GM23248 (cell line): Measurements from ENCODE around the gene PGBD2. TPM values are rescaled to one million over a fixed set of nuclear protein-coding genes. Genes with fewer than 3 reads are reported as not detected.
A peak's percentile ranks its signal among the peaks of the same experiment; 100 is the strongest.

ENCODE experiments used
- DNase-seq: peaks from one replicate; pipeline ENCODE4 v3.0.0-alpha.2; 2015
- H2AFZ ChIP-seq: fragments of 200-600 bp; sonication (generic); 2 replicates; pipeline ENCODE4 v1.6.1; 2016; ENCODE audit warnings: antibody characterized with exemption
- H3F3A ChIP-seq: fragments of 200-600 bp; sonication (generic); 2 replicates; pipeline ENCODE4 v1.6.1; 2016; ENCODE audit warnings: mild to moderate bottlenecking, antibody characterized with exemption, mixed run types; ENCODE audit not compliant: insufficient read depth
- H3K27ac ChIP-seq: fragments of 200-600 bp; sonication (generic); 2 replicates; pipeline ENCODE4 v1.5.1; 2016; ENCODE audit warnings: mild to moderate bottlenecking
- H3K27me3 ChIP-seq: fragments of 200-600 bp; sonication (generic); replicated peaks from 2 replicates; pipeline ENCODE4 v1.6.1; 2016; ENCODE audit warnings: mild to moderate bottlenecking; ENCODE audit not compliant: insufficient read depth
- H3K36me3 ChIP-seq: fragments of 200-600 bp; sonication (generic); 2 replicates; pipeline ENCODE4 v1.6.1; 2016; ENCODE audit warnings: low read depth, mild to moderate bottlenecking
- H3K4me1 ChIP-seq: fragments of 200-600 bp; sonication (generic); 2 replicates; pipeline ENCODE4 v1.6.1; 2016; ENCODE audit warnings: mild to moderate bottlenecking; ENCODE audit not compliant: insufficient read depth
- H3K4me2 ChIP-seq: fragments of 200-600 bp; sonication (generic); one replicate; pipeline ENCODE4 v1.6.1; 2016; ENCODE audit warnings: mild to moderate bottlenecking; ENCODE audit not compliant: unreplicated experiment
- H3K4me3 ChIP-seq: fragments of 200-600 bp; sonication (generic); 2 replicates; pipeline ENCODE4 v1.5.1; 2016; ENCODE audit warnings: mild to moderate bottlenecking
- H3K79me2 ChIP-seq: fragments of 200-600 bp; sonication (generic); 2 replicates; pipeline ENCODE4 v1.6.1; 2016; ENCODE audit warnings: mild to moderate bottlenecking; ENCODE audit not compliant: insufficient read depth
- H3K9ac ChIP-seq: fragments of 200-600 bp; sonication (generic); 2 replicates; pipeline ENCODE4 v1.6.1; 2016; ENCODE audit warnings: mild to moderate bottlenecking
- H3K9me2 ChIP-seq: fragments of 200-600 bp; sonication (generic); 2 replicates; pipeline ENCODE4 v1.6.1; 2016; ENCODE audit warnings: mixed run types, mild to moderate bottlenecking, moderate library complexity; ENCODE audit not compliant: insufficient read depth
- H3K9me3 ChIP-seq: fragments of 200-600 bp; sonication (generic); one replicate; pipeline ENCODE4 v1.6.1; 2017; ENCODE audit warnings: low read depth
- H4K20me1 ChIP-seq: fragments of 200-600 bp; sonication (generic); 2 replicates; pipeline ENCODE4 v1.6.0; 2016; ENCODE audit not compliant: insufficient read depth
- EZH2 ChIP-seq: fragments of 200-600 bp; sonication (generic); IDR thresholded peaks from 2 replicates; pipeline ENCODE4 v1.6.1; 2018; ENCODE audit warnings: antibody characterized with exemption, mild to moderate bottlenecking; ENCODE audit not compliant: insufficient read depth, poor library complexity, severe bottlenecking
- EZH2phosphoT487 ChIP-seq: fragments of 200-600 bp; sonication (generic); IDR thresholded peaks from 2 replicates; pipeline ENCODE4 v1.6.1; 2018; ENCODE audit warnings: antibody characterized with exemption, moderate library complexity, mild to moderate bottlenecking, low read depth; ENCODE audit not compliant: insufficient read depth
- WGBS, 2 experiments: methylation state at CpG; one replicate each; pipeline ENCODE4 v1.1.6; 2015 to 2017; ENCODE audit warnings: low lambda C conversion rate in 2 of 2, low coverage in 1 of 2; ENCODE audit errors: missing lambda C conversion rate in 2 of 2; 5-methylcytosine and 5-hydroxymethylcytosine counted together
- in situ Hi-C: fragments of 300-500 bp; cut with MboI; formaldehyde crosslinking; loops from 2 replicates; pipeline ENCODE4 v1.15.0; 2020
- polyA plus RNA-seq: library from polyadenylated mRNA; unstranded; fragments of >200 nt; fragmentation: Nextera tagmentation; extraction: Ambion mirVana; gene quantifications from 2 replicates; pipeline ENCODE4 v1.2.1, GENCODE V29; 2016
- total RNA-seq: library from RNA; depleted of rRNA; stranded (reverse); fragments of >200 nt; shearing (Covaris generic); gene quantifications from 2 replicates; pipeline ENCODE4 v1.2.3, GENCODE V29; 2014; rRNA removed

Gene PGBD2
- total RNA-seq (3.5 and 6.1 TPM in 2 replicates), polyA plus RNA-seq (5.0 and 5.8 TPM in 2 replicates)

- Histone ChIP-seq H3K36me3 (no peaks in the 10 kb centered on the region), H3K27me3 (no peaks in the 10 kb centered on the region), H3K4me1 (peaks cover 7% of the 10 kb centered on the region; the same call in 1 of the 2 replicates), H3K4me3 (peak within 1 kb of the TSS; percentile 99), H2AFZ (peak within 1 kb of the TSS; percentile 100), H3K9me3 (no peaks in the 10 kb centered on the region), H3F3A (peaks cover 13% of the 10 kb centered on the region), H3K4me2 (peak within 1 kb of the TSS; percentile 99), H4K20me1 (no peaks in the 10 kb centered on the region), H3K27ac (peak within 1 kb of the TSS; percentile 89), H3K9ac (peak within 1 kb of the TSS; percentile 93), H3K9me2 (no peaks in the 10 kb centered on the region), H3K79me2 (peaks cover 44% of the 10 kb centered on the region)
- in situ Hi-C loops, result no loop called here
- 1 to 2% methylated on average over 55 to 71 of the region's 80 CpGs for WGBS, 2 experiments
- TF ChIP-seq EZH2phosphoT487, result no peak
- no peak for TF ChIP-seq EZH2
- peak; percentile 96 for DNase-seq
Observed at GRCh38 chr1:248906009-248906752, at the start of gene PGBD2. Gene PGBD2, plus strand, starts transcription at chr1:248906235. Its CDS starts 7,628 bp downstream, at chr1:248913863.

- WGBS, 2 experiments, result 98% methylated on average over 7 of the region's 7 CpGs
- Histone ChIP-seq H4K20me1 (no peaks in the 10 kb centered on the region), H3K79me2 (peaks cover 11% of the 10 kb centered on the region), H3K4me3 (no peak overlapping the region), H2AFZ (no peak overlapping the region), H3K4me2 (peak overlapping the region; percentile 92), H3K4me1 (peaks cover 13% of the 10 kb centered on the region), H3K9ac (no peak overlapping the region), H3K27me3 (no peaks in the 10 kb centered on the region), H3K9me3 (no peaks in the 10 kb centered on the region), H3F3A (peaks cover 6% of the 10 kb centered on the region), H3K36me3 (no peaks in the 10 kb centered on the region; the same call in 1 of the 2 replicates), H3K9me2 (no peaks in the 10 kb centered on the region), H3K27ac (no peak overlapping the region)
- no peak for DNase-seq
- TF ChIP-seq EZH2phosphoT487 (no peak), EZH2 (no peak)
- in situ Hi-C loops, result no loop called here
Observed at GRCh38 chr1:248857201-248857600, 48.8 kb upstream of the PGBD2 start.

GRCh38 chr1:248857749-248858095 lies 48.3 kb upstream of the PGBD2 start:
- H3K36me3 ChIP-seq, result no peaks in the 10 kb centered on the region; the same call in 1 of the 2 replicates
- H3K4me3 ChIP-seq, result peak overlapping the region; percentile 79
- H3K27me3 ChIP-seq, result no peaks in the 10 kb centered on the region
- no peaks in the 10 kb centered on the region for H3K9me3 ChIP-seq
- peaks cover 11% of the 10 kb centered on the region for H3K79me2 ChIP-seq
- H3K4me2 ChIP-seq, result peak overlapping the region; percentile 92
- H3K27ac ChIP-seq, result no peak overlapping the region
- peaks cover 6% of the 10 kb centered on the region for H3F3A ChIP-seq
- H4K20me1 ChIP-seq, result no peaks in the 10 kb centered on the region
- whole genome bisulfite sequencing, 2 experiments, result 8 to 22% methylated on average over 2 to 4 of the region's 4 CpGs
- H3K9me2 ChIP-seq, result no peaks in the 10 kb centered on the region
- DNase-seq, result no peak
- in situ Hi-C loops, result no loop called here
- peak overlapping the region; percentile 94 for H2AFZ ChIP-seq
- H3K9ac ChIP-seq, result peak overlapping the region; percentile 81
- H3K4me1 ChIP-seq, result peaks cover 11% of the 10 kb centered on the region
- TF ChIP-seq EZH2phosphoT487 (no peak), EZH2 (no peak)

- Histone ChIP-seq H4K20me1 (no peaks in the 10 kb centered on the region), H3F3A (peaks cover 4% of the 10 kb centered on the region), H3K9ac (peak overlapping the region; percentile 81), H3K36me3 (no peaks in the 10 kb centered on the region; the same call in 1 of the 2 replicates), H3K4me1 (peaks cover 10% of the 10 kb centered on the region), H3K4me2 (peak overlapping the region; percentile 92), H3K27ac (peak overlapping the region; percentile 35), H3K9me3 (no peaks in the 10 kb centered on the region), H2AFZ (peak overlapping the region; percentile 94), H3K79me2 (peaks cover 11% of the 10 kb centered on the region), H3K9me2 (no peaks in the 10 kb centered on the region), H3K27me3 (no peaks in the 10 kb centered on the region), H3K4me3 (peak overlapping the region; percentile 79)
- TF ChIP-seq EZH2phosphoT487, result no peak
- no peak for TF ChIP-seq EZH2
- in situ Hi-C loops, result no loop called here
- peak; percentile 90 for DNase-seq
- 1 to 2% methylated on average over 32 to 35 of the region's 45 CpGs for WGBS, 2 experiments
Observed at GRCh38 chr1:248858096-248858890, 47.7 kb upstream of the PGBD2 start.
